Measurements from ENCODE around the gene TMC3. TPM values are rescaled to one million over a fixed set of nuclear protein-coding genes. Genes with fewer than 3 reads are reported as not detected.
"Not testable (repeated sequence)": the region's sequence is repeated elsewhere in the genome, so short reads cannot be mapped to it uniquely, and the experiment has no call there.

Gene TMC3
- total RNA-seq, 1 experiment from 2014 or later = not detected

DNA sequence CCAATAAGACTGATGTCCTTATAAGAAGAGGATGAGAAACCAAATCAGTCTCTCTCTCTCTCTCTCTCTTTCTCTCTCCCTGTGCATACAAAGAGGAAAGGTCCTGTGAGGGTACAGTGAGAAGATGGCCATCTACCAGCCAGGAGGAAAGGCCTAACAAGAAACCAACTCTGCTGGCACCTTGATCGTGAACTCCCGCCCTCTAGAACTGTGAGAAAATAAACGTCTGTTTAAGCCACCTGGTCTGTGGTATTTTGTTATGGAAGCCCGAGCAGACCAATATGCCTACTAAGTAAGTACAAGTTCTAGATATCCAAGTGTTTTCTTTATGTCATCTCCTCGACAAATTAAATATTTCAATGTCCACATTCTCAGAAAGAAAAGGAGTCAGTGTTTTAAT lies 44.9 kb upstream of the TMC3 start:
- Mint-ChIP-seq H3K36me3 (ENCODE audit: insufficient read depth, unreplicated experiment) (no peaks in the 10 kb centered on the region), H3K27ac (ENCODE audit: unreplicated experiment) (no peak overlapping the region), H3K4me1 (ENCODE audit: low read depth, unreplicated experiment) (no peaks in the 10 kb centered on the region), H3K9me3 (ENCODE audit: unreplicated experiment) (no peaks in the 10 kb centered on the region), H3K27me3 (ENCODE audit: insufficient read depth, unreplicated experiment) (no peaks in the 10 kb centered on the region), H3K4me3 (ENCODE audit: unreplicated experiment) (no peak overlapping the region)
- intact Hi-C loops (cut with micrococcal nuclease; ENCODE audit: unreplicated experiment) = no loop called here
- TF ChIP-seq, protein P1, sequence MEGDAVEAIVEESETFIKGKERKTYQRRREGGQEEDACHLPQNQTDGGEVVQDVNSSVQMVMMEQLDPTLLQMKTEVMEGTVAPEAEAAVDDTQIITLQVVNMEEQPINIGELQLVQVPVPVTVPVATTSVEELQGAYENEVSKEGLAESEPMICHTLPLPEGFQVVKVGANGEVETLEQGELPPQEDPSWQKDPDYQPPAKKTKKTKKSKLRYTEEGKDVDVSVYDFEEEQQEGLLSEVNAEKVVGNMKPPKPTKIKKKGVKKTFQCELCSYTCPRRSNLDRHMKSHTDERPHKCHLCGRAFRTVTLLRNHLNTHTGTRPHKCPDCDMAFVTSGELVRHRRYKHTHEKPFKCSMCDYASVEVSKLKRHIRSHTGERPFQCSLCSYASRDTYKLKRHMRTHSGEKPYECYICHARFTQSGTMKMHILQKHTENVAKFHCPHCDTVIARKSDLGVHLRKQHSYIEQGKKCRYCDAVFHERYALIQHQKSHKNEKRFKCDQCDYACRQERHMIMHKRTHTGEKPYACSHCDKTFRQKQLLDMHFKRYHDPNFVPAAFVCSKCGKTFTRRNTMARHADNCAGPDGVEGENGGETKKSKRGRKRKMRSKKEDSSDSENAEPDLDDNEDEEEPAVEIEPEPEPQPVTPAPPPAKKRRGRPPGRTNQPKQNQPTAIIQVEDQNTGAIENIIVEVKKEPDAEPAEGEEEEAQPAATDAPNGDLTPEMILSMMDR (IDR thresholded peaks at IDR 0.05; ENCODE audit: insufficient read depth in 1 of 2, low read depth in 1 of 2, low read length in 1 of 2, severe bottlenecking in 1 of 2, unreplicated experiment in 1 of 2) = no peak
- Histone ChIP-seq H3K4me3 (ENCODE audit: low read depth, low read length) (no peak overlapping the region), H3K27me3 (replicated peaks; ENCODE audit: control insufficient read depth, insufficient read depth, low read length) (no peaks in the 10 kb centered on the region), H3K4me1 (no peaks in the 10 kb centered on the region), H3K9me3 (no peaks in the 10 kb centered on the region), H3K36me3 (ENCODE audit: control insufficient read depth, insufficient read depth, low read length) (no peaks in the 10 kb centered on the region)
- BruUV-seq (replicated peaks) = no TSS peak
- DNase-seq = no peak
- CTCF ChIA-PET = no interaction called here
- POLR2A ChIA-PET = no interaction called here

DNA sequence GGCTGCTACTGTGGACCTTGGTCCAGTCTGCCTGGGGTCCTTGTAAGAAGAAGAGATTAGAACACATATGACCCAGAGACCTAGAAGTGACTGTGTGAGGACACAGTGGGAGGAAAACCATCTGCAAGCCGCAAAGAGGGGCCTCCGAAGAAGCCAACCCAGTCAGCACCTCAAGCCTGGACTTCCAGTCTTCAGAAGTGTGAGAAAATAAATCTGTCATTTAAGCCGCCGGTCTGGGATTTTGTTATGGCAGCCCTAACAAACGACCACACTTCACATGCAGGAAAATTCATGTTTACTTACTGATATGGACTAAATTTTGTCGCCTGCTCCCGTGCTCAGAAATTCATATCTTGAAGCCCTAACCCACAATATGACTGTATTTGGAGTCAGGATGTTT lies 44.4 kb upstream of the TMC3 start:
- no peaks in the 10 kb centered on the region for H3K36me3 ChIP-seq (ENCODE audit: control insufficient read depth, insufficient read depth, low read length)
- Mint-ChIP-seq H3K27ac (ENCODE audit: unreplicated experiment) (no peak overlapping the region), H3K27me3 (ENCODE audit: insufficient read depth, unreplicated experiment) (no peaks in the 10 kb centered on the region), H3K4me1 (ENCODE audit: low read depth, unreplicated experiment) (no peaks in the 10 kb centered on the region), H3K4me3 (ENCODE audit: unreplicated experiment) (no peak overlapping the region), H3K36me3 (ENCODE audit: insufficient read depth, unreplicated experiment) (no peaks in the 10 kb centered on the region), H3K9me3 (ENCODE audit: unreplicated experiment) (no peaks in the 10 kb centered on the region)
- intact Hi-C loops (cut with micrococcal nuclease; ENCODE audit: unreplicated experiment) = no loop called here
- no TSS peak for BruUV-seq (replicated peaks)
- no peak overlapping the region for H3K4me3 ChIP-seq (ENCODE audit: low read depth, low read length)
- H3K4me1 ChIP-seq = no peaks in the 10 kb centered on the region
- no peaks in the 10 kb centered on the region for H3K27me3 ChIP-seq (replicated peaks; ENCODE audit: control insufficient read depth, insufficient read depth, low read length)
- ChIA-PET CTCF (no interaction called here), POLR2A (no interaction called here)
- no peak for DNase-seq
- no peaks in the 10 kb centered on the region for H3K9me3 ChIP-seq
- TF ChIP-seq, protein P1 (IDR thresholded peaks at IDR 0.05; ENCODE audit: insufficient read depth in 1 of 2, low read depth in 1 of 2, low read length in 1 of 2, severe bottlenecking in 1 of 2, unreplicated experiment in 1 of 2) = no peak

DNA sequence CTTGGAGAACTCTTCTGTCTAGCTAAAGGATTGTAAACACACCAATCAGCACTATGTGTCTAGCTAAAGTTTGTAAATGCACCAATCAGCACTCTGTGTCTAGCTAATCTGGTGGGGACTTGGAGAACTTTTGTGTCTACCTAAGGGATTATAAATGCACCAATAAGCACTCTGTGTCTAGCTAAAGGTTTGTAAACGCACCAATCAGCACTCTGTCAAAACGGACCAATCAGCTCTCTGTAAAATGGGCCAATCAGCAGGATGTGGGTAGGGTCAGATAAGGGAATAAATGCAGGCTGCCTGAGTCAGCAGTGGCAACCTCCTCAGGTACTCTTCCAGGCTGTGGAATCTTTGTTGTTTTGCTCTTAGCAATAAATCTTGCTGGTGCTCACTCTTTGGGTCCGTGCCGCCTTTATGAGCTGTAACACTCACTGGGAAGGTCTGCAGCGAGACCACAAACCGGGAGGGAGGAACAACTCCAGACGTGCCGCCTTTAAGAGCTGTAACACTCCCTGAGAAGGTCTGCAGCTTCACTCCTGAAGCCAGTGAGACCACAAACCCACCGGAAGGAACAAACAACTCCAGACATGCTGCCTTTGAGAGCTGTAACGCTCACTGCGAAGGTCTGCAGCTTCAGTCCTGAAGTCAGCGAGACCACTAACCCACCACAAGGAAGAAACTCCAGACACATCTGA lies 40.4 kb upstream of the TMC3 start:
- H3K9me3 Mint-ChIP-seq (ENCODE audit: unreplicated experiment); H3K4me3 ChIP-seq (ENCODE audit: low read depth, low read length); H3K36me3 Mint-ChIP-seq (ENCODE audit: insufficient read depth, unreplicated experiment); H3K27ac Mint-ChIP-seq (ENCODE audit: unreplicated experiment); H3K9me3 ChIP-seq; H3K4me1 Mint-ChIP-seq (ENCODE audit: low read depth, unreplicated experiment); H3K4me3 Mint-ChIP-seq (ENCODE audit: unreplicated experiment); H3K27me3 ChIP-seq (replicated peaks; ENCODE audit: control insufficient read depth, insufficient read depth, low read length); BruUV-seq (replicated peaks); POLR2A ChIA-PET; intact Hi-C loops (cut with micrococcal nuclease; ENCODE audit: unreplicated experiment); H3K36me3 ChIP-seq (ENCODE audit: control insufficient read depth, insufficient read depth, low read length); H3K4me1 ChIP-seq; H3K27me3 Mint-ChIP-seq (ENCODE audit: insufficient read depth, unreplicated experiment); CTCF ChIA-PET; DNase-seq: not testable (repeated sequence)

DNA sequence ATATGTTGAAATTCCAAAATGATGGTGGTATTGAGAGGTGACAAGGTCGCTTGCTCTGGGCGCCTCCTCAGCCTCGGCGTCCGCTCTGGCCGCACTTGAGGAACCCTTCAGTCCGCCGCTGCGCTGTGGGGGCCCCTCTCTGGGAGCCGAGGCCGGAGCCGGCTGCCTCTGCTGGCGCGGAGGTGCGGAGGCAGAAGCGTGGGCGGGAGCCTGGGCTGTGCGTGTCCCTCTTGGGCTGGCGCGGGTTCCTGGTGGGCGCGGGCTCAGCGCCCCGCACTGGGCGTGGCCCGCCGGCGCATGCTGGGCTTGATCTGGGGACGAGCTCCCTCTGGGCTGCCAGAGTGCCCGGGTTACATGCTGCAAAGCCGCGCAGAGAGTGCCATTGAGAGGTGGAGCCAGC lies 39.8 kb upstream of the TMC3 start:
- CTCF ChIA-PET = no interaction called here
- no peaks in the 10 kb centered on the region for H3K4me1 Mint-ChIP-seq (ENCODE audit: low read depth, unreplicated experiment)
- DNase-seq = no peak
- TF ChIP-seq, protein P1 (IDR thresholded peaks at IDR 0.05; ENCODE audit: insufficient read depth in 1 of 2, low read depth in 1 of 2, low read length in 1 of 2, severe bottlenecking in 1 of 2, unreplicated experiment in 1 of 2) = no peak
- peaks cover 7% of the 10 kb centered on the region for H3K27me3 Mint-ChIP-seq (ENCODE audit: insufficient read depth, unreplicated experiment)
- no TSS peak for BruUV-seq (replicated peaks)
- H3K27ac Mint-ChIP-seq (ENCODE audit: unreplicated experiment) = no peak overlapping the region
- no peaks in the 10 kb centered on the region for H3K36me3 Mint-ChIP-seq (ENCODE audit: insufficient read depth, unreplicated experiment)
- Histone ChIP-seq H3K4me3 (ENCODE audit: low read depth, low read length) (no peak overlapping the region), H3K36me3 (ENCODE audit: control insufficient read depth, insufficient read depth, low read length) (no peaks in the 10 kb centered on the region), H3K27me3 (replicated peaks; ENCODE audit: control insufficient read depth, insufficient read depth, low read length) (no peaks in the 10 kb centered on the region), H3K4me1 (no peaks in the 10 kb centered on the region), H3K9me3 (no peaks in the 10 kb centered on the region)
- H3K9me3 Mint-ChIP-seq (ENCODE audit: unreplicated experiment) = no peaks in the 10 kb centered on the region
- H3K4me3 Mint-ChIP-seq (ENCODE audit: unreplicated experiment) = no peak overlapping the region
- intact Hi-C loops (cut with micrococcal nuclease; ENCODE audit: unreplicated experiment) = no loop called here
- POLR2A ChIA-PET = no interaction called here
